HEK293 (cell line): ENCODE measurements around the gene ADAMTSL5.

ENCODE experiments used
- CTCF ChIA-PET: fragments of 350-600 bp; formaldehyde crosslinking; extraction: SDS; loops from one replicate; lab custom pipeline; 2021; ENCODE audit warnings: antibody characterized with exemption; lab: Yijun Ruan, JAX
- POLR2A ChIA-PET: fragments of 300-600 bp; formaldehyde crosslinking; extraction: SDS; loops from one replicate; lab custom pipeline; 2020; ENCODE audit warnings: antibody characterized with exemption, inconsistent platforms; lab: Yijun Ruan, JAX
- H3K27ac ChIP-seq: fragments of 200-500 bp; sonication (Bioruptor generic); 2 replicates; pipeline ENCODE4 v1.5.1; 2014; ENCODE audit warnings: low read depth, low read length, control low read depth, inconsistent platforms; ENCODE audit errors: extremely low read depth
- H3K36me3 ChIP-seq, 2 experiments: fragments of 200-500 bp in 1 of 2; sonication (Bioruptor generic) in 1 of 2; 1 replicate in 1 of 2; 2 replicates in 1 of 2; pipeline ENCODE4 v1.5.1; 2014 to 2017; ENCODE audit warnings: inconsistent platforms in 2 of 2, low read length in 2 of 2; ENCODE audit not compliant: control insufficient read depth in 2 of 2, insufficient read depth in 1 of 2
- H3K4me1 ChIP-seq: fragments of 200-500 bp; sonication (Bioruptor generic); 2 replicates; pipeline ENCODE4 v1.5.1; 2014; ENCODE audit warnings: mild to moderate bottlenecking, low read length, inconsistent platforms; ENCODE audit not compliant: control insufficient read depth, insufficient read depth
- H3K4me3 ChIP-seq: 2 replicates; pipeline ENCODE4 v1.5.1; 2011; ENCODE audit warnings: low read depth, mild to moderate bottlenecking, control low read depth, low read length, moderate library complexity
- H3K9me3 ChIP-seq: fragments of 200-500 bp; sonication (Bioruptor generic); 2 replicates; pipeline ENCODE4 v1.5.1; 2014; ENCODE audit warnings: low read depth, low read length, inconsistent platforms; ENCODE audit not compliant: control insufficient read depth, insufficient read depth
- PRDM1 ChIP-seq: fragments of 450-650 bp; formaldehyde crosslinking; IDR thresholded peaks from 2 replicates; pipeline ENCODE4; 2016; ENCODE audit warnings: missing biosample characterization, missing genetic modification characterization
- ZFP69B ChIP-seq: fragments of 450-650 bp; formaldehyde crosslinking; IDR thresholded peaks from 2 replicates; pipeline ENCODE4 v1.5.1; 2016; ENCODE audit warnings: missing biosample characterization, missing genetic modification characterization
- ZNF184 ChIP-seq: fragments of 450-650 bp; IDR thresholded peaks from 2 replicates; pipeline ENCODE4 v1.5.1; 2018; ENCODE audit warnings: missing biosample characterization, mild to moderate bottlenecking, missing genetic modification characterization
- ZNF658 ChIP-seq: fragments of 450-650 bp; formaldehyde crosslinking; IDR thresholded peaks from 2 replicates; pipeline ENCODE4; 2016; ENCODE audit warnings: missing biosample characterization, missing genetic modification characterization
- TF ChIP-seq, protein P1 (sequence below): fragments of 450-650 bp; formaldehyde crosslinking; IDR thresholded peaks from 2 replicates; pipeline ENCODE4 v1.5.1; 2017; ENCODE audit warnings: missing biosample characterization, missing genetic modification characterization
- TF ChIP-seq, protein P2 (sequence below): fragments of 450-650 bp; formaldehyde crosslinking; IDR thresholded peaks from 2 replicates; pipeline ENCODE4 v1.5.1; 2017; ENCODE audit warnings: missing biosample characterization, missing genetic modification characterization
- TF ChIP-seq, protein P3 (sequence below): fragments of 450-650 bp; formaldehyde crosslinking; IDR thresholded peaks from 2 replicates; pipeline ENCODE4 v1.5.1; 2017; ENCODE audit warnings: missing biosample characterization, mild to moderate bottlenecking, missing genetic modification characterization, moderate library complexity
- TF ChIP-seq, protein P4 (sequence below): fragments of 450-650 bp; formaldehyde crosslinking; IDR thresholded peaks from 2 replicates; pipeline ENCODE4 v1.5.1; 2016; ENCODE audit warnings: missing biosample characterization, missing genetic modification characterization
- TF ChIP-seq, protein P5 (sequence below): fragments of 450-650 bp; formaldehyde crosslinking; IDR thresholded peaks from 2 replicates; pipeline ENCODE4 v1.5.1; 2016; ENCODE audit warnings: missing biosample characterization, missing genetic modification characterization

ADAMTSL5 gene

DNA sequence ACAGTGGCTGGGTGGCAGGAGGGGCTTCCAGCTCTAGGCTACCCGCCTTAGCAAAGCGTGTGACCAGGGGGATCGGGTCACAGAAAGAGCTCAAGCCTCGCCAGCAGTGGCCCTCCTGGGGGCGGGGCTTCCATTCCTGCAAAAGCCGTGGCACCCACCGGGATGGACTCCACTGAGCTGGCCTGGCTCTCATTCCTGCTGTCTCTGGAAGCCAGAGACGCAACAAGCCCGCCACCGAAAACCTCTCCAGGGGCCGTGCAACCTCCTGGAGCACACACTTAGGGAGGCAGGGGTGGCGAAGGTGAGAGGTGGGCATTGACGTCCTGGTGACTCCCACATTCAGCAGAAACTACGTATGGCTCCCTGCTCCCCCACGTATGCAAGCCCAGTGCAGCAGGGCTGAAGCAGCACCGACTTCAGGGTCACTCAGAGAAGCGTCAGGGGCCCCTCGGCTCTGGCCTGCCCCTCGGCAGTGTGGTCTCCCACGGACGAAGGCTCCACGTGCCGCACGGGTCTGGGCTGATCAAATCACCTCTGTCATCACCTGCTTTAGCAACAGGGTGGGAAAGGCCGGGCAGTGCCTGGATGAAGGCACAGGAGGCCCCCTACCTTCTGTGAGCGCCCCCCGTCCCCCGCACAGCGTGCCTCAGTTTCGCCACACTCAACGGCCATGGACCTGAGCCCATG, 36.9 kb downstream of the ADAMTSL5 start:
- H3K4me1 ChIP-seq, result peaks cover 5% of the 10 kb centered on the region
- H3K9me3 ChIP-seq, result no peaks in the 10 kb centered on the region
- H3K4me3 ChIP-seq, result no peak overlapping the region
- ChIA-PET CTCF (no interaction called here), POLR2A (interaction anchor here (0.6 to 1.6 kb wide), 4 partner anchors 10 to 1066 kb away, joined by 3 to 4 read pairs (median 4); partner anchors contain the start of gene REEP6)
- H3K36me3 ChIP-seq, result peaks cover 4 to 28% of the 10 kb centered on the region in 2 experiments; a peak in 2 of 3 replicates
- H3K27ac ChIP-seq, result no peak overlapping the region
- TF ChIP-seq, protein P1, sequence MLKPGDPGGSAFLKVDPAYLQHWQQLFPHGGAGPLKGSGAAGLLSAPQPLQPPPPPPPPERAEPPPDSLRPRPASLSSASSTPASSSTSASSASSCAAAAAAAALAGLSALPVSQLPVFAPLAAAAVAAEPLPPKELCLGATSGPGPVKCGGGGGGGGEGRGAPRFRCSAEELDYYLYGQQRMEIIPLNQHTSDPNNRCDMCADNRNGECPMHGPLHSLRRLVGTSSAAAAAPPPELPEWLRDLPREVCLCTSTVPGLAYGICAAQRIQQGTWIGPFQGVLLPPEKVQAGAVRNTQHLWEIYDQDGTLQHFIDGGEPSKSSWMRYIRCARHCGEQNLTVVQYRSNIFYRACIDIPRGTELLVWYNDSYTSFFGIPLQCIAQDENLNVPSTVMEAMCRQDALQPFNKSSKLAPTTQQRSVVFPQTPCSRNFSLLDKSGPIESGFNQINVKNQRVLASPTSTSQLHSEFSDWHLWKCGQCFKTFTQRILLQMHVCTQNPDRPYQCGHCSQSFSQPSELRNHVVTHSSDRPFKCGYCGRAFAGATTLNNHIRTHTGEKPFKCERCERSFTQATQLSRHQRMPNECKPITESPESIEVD (tag by site-specific recombination), result no peak
- TF ChIP-seq, protein P2, sequence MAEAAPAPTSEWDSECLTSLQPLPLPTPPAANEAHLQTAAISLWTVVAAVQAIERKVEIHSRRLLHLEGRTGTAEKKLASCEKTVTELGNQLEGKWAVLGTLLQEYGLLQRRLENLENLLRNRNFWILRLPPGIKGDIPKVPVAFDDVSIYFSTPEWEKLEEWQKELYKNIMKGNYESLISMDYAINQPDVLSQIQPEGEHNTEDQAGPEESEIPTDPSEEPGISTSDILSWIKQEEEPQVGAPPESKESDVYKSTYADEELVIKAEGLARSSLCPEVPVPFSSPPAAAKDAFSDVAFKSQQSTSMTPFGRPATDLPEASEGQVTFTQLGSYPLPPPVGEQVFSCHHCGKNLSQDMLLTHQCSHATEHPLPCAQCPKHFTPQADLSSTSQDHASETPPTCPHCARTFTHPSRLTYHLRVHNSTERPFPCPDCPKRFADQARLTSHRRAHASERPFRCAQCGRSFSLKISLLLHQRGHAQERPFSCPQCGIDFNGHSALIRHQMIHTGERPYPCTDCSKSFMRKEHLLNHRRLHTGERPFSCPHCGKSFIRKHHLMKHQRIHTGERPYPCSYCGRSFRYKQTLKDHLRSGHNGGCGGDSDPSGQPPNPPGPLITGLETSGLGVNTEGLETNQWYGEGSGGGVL (tag by site-specific recombination), result no peak

DNA sequence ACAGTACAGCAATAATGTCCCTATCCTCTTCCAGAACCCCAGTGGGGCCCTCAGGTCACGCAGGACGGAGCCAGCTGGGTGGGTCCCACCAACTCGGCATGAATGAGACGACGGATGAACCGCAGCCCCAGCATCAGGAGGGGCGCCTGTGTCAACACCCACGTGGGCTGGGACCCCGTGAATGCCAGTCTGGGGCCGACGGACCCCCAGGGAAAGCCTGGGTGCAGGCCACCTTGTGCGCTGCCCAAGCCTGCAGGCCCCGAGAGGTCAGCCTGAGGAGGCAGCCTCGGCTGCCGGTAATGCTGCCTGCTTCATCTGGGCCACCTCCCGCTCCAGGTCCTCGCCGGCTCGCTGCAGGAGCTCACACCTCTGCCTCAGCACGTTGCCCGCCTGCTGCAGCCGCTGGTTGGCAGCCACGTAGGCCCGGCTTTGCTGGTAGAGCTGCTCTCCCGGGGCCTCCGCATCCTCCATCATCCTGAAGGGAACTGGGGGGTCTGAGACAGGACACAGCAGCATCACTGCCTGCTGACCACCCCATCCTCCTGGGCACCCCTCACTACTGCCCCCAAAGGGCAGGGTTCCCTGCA, 38.0 kb downstream of the ADAMTSL5 start:
- no peak overlapping the region for H3K4me3 ChIP-seq
- no peaks in the 10 kb centered on the region for H3K9me3 ChIP-seq
- TF ChIP-seq PRDM1 (tag by site-specific recombination), result no peak
- no peak for TF ChIP-seq ZNF184 (tag by site-specific recombination)
- TF ChIP-seq, protein P3, sequence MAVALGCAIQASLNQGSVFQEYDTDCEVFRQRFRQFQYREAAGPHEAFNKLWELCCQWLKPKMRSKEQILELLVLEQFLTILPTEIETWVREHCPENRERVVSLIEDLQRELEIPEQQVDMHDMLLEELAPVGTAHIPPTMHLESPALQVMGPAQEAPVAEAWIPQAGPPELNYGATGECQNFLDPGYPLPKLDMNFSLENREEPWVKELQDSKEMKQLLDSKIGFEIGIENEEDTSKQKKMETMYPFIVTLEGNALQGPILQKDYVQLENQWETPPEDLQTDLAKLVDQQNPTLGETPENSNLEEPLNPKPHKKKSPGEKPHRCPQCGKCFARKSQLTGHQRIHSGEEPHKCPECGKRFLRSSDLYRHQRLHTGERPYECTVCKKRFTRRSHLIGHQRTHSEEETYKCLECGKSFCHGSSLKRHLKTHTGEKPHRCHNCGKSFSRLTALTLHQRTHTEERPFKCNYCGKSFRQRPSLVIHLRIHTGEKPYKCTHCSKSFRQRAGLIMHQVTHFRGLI (tag by site-specific recombination), result peak; percentile 90
- TF ChIP-seq, protein P4, sequence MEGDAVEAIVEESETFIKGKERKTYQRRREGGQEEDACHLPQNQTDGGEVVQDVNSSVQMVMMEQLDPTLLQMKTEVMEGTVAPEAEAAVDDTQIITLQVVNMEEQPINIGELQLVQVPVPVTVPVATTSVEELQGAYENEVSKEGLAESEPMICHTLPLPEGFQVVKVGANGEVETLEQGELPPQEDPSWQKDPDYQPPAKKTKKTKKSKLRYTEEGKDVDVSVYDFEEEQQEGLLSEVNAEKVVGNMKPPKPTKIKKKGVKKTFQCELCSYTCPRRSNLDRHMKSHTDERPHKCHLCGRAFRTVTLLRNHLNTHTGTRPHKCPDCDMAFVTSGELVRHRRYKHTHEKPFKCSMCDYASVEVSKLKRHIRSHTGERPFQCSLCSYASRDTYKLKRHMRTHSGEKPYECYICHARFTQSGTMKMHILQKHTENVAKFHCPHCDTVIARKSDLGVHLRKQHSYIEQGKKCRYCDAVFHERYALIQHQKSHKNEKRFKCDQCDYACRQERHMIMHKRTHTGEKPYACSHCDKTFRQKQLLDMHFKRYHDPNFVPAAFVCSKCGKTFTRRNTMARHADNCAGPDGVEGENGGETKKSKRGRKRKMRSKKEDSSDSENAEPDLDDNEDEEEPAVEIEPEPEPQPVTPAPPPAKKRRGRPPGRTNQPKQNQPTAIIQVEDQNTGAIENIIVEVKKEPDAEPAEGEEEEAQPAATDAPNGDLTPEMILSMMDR (tag by site-specific recombination), result 0 out of 2 replicates have a peak, but pooled peaks have one; percentile 10
- peak; percentile 41; the same call in 1 of the 2 replicates for TF ChIP-seq ZFP69B
- no peak for TF ChIP-seq ZNF658 (tag by site-specific recombination)
- TF ChIP-seq, protein P5, sequence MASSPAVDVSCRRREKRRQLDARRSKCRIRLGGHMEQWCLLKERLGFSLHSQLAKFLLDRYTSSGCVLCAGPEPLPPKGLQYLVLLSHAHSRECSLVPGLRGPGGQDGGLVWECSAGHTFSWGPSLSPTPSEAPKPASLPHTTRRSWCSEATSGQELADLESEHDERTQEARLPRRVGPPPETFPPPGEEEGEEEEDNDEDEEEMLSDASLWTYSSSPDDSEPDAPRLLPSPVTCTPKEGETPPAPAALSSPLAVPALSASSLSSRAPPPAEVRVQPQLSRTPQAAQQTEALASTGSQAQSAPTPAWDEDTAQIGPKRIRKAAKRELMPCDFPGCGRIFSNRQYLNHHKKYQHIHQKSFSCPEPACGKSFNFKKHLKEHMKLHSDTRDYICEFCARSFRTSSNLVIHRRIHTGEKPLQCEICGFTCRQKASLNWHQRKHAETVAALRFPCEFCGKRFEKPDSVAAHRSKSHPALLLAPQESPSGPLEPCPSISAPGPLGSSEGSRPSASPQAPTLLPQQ (tag by site-specific recombination), result peak; percentile 42; the same call in 1 of the 2 replicates
- peaks cover 4 to 28% of the 10 kb centered on the region in 2 experiments; a peak in 2 of 3 replicates for H3K36me3 ChIP-seq
- ChIA-PET POLR2A (interaction anchor here (1.2 to 2.1 kb wide), 3 partner anchors 16 to 31 kb away, joined by 4 to 5 read pairs (median 4); partner anchors contain the start of gene REEP6), CTCF (no interaction called here)
- no peak overlapping the region for H3K27ac ChIP-seq
- H3K4me1 ChIP-seq, result peaks cover 12% of the 10 kb centered on the region
